Measurements from ENCODE around the gene BRIP1. TPM values are rescaled to one million over a fixed set of nuclear protein-coding genes. Genes with fewer than 3 reads are reported as not detected.

BRIP1 gene
- total RNA-seq, 1 experiment from 2014 or later = 20.2 TPM

DNA sequence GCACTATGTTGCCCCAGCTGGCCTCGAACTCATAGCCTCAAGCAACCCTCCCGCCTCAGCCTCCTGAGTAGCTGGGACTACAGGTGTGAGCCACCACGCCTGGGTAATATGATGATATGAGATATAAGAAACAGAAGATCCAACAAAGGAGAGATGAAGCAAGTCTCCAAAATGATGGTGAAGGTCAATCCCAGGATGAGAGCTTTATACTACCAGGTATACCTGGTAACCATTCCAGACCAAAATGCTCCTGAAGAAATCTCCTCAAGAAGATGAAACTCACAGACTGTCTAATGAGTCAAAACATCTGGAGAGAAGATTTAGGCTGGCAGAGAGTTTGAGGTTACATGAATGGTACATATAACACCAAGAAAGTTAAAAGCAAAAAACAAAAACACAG lies 39.9 kb upstream of the BRIP1 start:
- H3K36me3 Mint-ChIP-seq (ENCODE audit: insufficient read depth in 1 of 3, low read depth in 3 of 3) = peaks cover 18 to 58% (median 52%) of the 10 kb centered on the region in 3 experiments; a peak in 6 of 7 replicates
- Histone ChIP-seq H3K4me1 (ENCODE audit: insufficient read depth, low read length) (no peaks in the 10 kb centered on the region), H2BK120ac (ENCODE audit: low read depth, low read length, poor library complexity, severe bottlenecking) (no peak overlapping the region), H3K23ac (ENCODE audit: insufficient read length, low read depth, low read length) (no peak overlapping the region), H3K4me2 (ENCODE audit: insufficient read depth, insufficient read length, low read length) (no peak overlapping the region), H3K9me3 (ENCODE audit: control insufficient read depth, low read depth, low read length) (no peaks in the 10 kb centered on the region), H4K20me1 (ENCODE audit: control insufficient read depth, insufficient read depth, insufficient read length) (no peaks in the 10 kb centered on the region), H3K18ac (ENCODE audit: insufficient read length, low read depth, low read length) (no peak overlapping the region), H4K5ac (ENCODE audit: insufficient read length, low read depth, low read length) (no peak overlapping the region), H2AFZ (ENCODE audit: low read length) (no peak overlapping the region), H2BK5ac (ENCODE audit: insufficient read length, low read length) (no peak overlapping the region), H2BK20ac (ENCODE audit: low read depth, low read length, poor library complexity, severe bottlenecking) (no peak overlapping the region), H4K8ac (replicated peaks; ENCODE audit: insufficient read length, low read depth, low read length) (no peak overlapping the region), H3K23me2 (ENCODE audit: insufficient read length, low read depth, low read length, poor library complexity, severe bottlenecking) (no peaks in the 10 kb centered on the region), H3K9ac (ENCODE audit: extremely low read depth, insufficient read length, low read length) (no peak overlapping the region), H3K79me2 (ENCODE audit: insufficient read depth, low read length) (no peaks in the 10 kb centered on the region), H4K91ac (ENCODE audit: insufficient read length, low read depth, low read length) (no peak overlapping the region), H3K4ac (ENCODE audit: low read depth, low read length) (no peak overlapping the region), H2AK5ac (ENCODE audit: insufficient read length, low read length) (no peak overlapping the region), H3K27ac (ENCODE audit: insufficient read length, low read depth, low read length) (no peak overlapping the region), H3K79me1 (ENCODE audit: insufficient read depth, low read depth, low read length, poor library complexity, severe bottlenecking) (no peaks in the 10 kb centered on the region), H3K14ac (ENCODE audit: insufficient read depth, low read length) (no peak overlapping the region), H3K27me3 (ENCODE audit: insufficient read depth, low read length) (no peaks in the 10 kb centered on the region), H2BK15ac (ENCODE audit: low read depth, low read length) (no peak overlapping the region), H3K56ac (ENCODE audit: insufficient read length, low read depth, low read length) (no peak overlapping the region), H3T11ph (ENCODE audit: low read length) (no peak overlapping the region), H2BK12ac (ENCODE audit: insufficient read length, low read depth, low read length) (no peak overlapping the region)
- H3K27ac Mint-ChIP-seq = no peak overlapping the region
- TF ChIP-seq, protein P1, sequence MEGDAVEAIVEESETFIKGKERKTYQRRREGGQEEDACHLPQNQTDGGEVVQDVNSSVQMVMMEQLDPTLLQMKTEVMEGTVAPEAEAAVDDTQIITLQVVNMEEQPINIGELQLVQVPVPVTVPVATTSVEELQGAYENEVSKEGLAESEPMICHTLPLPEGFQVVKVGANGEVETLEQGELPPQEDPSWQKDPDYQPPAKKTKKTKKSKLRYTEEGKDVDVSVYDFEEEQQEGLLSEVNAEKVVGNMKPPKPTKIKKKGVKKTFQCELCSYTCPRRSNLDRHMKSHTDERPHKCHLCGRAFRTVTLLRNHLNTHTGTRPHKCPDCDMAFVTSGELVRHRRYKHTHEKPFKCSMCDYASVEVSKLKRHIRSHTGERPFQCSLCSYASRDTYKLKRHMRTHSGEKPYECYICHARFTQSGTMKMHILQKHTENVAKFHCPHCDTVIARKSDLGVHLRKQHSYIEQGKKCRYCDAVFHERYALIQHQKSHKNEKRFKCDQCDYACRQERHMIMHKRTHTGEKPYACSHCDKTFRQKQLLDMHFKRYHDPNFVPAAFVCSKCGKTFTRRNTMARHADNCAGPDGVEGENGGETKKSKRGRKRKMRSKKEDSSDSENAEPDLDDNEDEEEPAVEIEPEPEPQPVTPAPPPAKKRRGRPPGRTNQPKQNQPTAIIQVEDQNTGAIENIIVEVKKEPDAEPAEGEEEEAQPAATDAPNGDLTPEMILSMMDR (conservative IDR thresholded peaks at IDR 0.05) = no peak
- H3K4me1 Mint-ChIP-seq = no peaks in the 10 kb centered on the region
- DNase-seq = no peak
- no peaks in the 10 kb centered on the region for H3K27me3 Mint-ChIP-seq (ENCODE audit: low read depth)
- H3K9me3 Mint-ChIP-seq = no peaks in the 10 kb centered on the region
- WGBS (ENCODE audit: extremely low coverage, insufficient read length, low lambda C conversion rate) = no CpG with 5 or more reads among the region's 3 CpGs
- no peak overlapping the region for H3K4me3 Mint-ChIP-seq
